NCI-H146 treated with DMSO at 0.1 percent for 48 hours (cell line): ENCODE data around the gene MLKL.
"Not testable (repeated sequence)": the region's sequence is repeated elsewhere in the genome, so short reads cannot be mapped to it uniquely, and the experiment has no call there.

Source experiments
- DNase-seq: peaks from one replicate; lab custom pipeline; 2025; ENCODE audit not compliant: unreplicated experiment; lab: John Stamatoyannopoulos, UW

MLKL gene

DNA sequence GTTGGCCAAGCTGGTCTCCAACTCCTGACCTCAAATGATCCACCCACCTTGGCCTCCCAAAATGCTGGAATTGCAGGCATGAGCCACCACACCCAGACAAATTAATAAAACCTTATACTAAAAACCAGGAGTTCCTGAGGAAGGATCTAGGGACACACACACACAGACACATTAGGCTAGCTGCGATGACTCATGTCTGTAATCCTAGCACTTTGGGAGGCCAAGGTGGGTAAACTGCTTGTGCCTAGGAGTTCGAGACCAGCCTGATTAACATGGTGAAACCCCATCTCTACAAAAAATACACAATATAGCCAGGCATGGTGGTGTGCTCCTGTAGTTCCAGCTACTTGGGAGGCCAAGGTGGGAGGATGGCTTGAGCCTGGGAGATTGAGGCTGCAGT lies 47.8 kb downstream of the MLKL start:
- not testable (repeated sequence) for DNase-seq

DNA sequence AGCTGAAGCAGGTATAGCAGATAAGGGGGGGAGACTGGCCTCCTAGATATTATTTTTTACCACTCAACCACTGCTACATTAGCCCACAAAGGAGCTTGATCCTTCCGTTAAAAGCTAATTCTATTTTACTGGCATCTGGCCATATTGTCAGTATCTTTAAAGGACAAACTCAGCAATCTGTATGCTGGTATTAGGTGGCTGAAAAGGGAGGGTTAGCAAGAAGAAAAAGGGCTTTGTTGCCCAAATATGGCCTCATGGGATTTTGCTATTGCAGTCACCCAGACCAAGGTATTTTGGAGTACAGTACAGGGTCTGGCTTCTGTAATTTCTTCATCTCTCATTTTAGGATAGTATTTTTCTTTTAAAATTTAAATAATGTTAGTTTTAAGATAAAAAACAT lies 48.4 kb downstream of the MLKL start:
- DNase-seq = no peak

DNA sequence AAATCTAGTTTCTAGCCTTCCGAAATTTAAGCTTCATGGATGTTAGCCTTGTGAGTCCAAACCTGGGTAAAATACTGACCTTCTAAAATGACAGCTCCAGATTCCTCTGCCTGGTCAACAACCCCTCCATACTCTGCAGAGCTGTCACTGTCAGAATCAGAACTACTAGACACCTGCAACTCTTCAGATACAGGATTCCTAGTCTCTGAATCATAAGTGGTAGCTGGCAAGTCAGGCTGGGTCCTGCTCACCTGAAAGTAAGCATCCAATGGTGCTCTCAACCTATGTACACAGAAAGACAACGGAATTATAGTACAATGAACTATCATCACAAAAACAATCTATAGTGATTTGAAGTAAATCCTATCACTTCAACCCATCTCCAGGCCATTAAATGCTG lies 48.8 kb downstream of the MLKL start:
- no peak for DNase-seq

DNA sequence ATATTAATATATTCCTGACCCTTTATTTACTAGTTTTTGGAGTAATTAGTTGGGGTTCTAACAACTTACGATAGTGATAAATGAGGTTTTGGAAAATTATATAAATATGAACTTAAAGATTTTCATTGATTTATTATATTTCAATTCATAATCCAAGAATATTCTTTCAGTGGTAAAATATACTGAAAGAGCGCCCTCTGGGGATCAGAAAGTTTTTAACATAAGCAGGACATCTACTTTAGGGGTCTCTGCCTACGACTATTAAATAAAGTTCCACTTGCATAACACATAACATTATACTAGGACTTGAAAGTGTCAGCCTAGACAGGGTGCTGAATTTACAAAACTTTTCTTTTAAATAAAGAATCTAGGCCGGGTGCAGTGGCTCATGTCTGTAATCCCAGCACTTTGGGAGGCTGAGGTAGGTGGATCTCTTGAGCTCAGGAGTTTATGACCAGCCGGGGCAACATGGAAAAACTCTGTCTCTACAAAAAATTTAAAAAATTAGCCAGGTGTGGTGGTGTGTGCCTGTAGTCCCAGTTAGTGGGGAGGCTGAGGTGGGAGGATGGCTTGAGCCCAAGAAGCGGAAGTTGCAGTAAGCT lies 49.6 kb downstream of the MLKL start:
- no peak for DNase-seq

DNA sequence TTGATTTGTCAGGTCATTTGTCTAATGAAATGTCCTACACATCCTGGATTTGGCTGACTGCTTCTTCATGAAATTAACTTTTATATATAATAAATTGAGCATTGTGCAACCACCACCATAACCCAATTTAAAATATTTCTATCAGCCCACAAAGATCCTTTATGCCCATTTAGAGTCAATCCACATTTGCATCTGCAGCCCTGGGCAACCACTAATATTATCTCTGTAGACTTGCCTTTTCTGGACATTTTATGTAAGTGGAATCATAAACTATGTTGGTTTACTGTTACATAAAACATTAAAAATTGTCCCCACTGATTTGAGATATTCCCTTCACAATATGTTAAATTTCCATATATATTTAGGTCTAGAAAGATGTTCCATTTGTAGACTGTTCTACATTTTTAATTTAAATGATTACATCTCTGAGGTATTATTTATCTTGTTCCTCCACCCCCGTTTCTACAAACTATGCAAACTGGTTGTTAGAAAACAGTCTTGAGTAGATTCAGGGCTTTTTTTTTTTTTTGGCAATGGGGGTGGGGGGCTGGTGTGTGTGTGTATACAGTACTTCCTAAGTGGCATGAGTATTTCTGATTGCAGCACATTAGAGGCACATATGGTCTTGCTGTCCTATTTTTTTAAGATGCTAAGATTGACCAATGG lies 50.7 kb downstream of the MLKL start:
- DNase-seq = no peak

DNA sequence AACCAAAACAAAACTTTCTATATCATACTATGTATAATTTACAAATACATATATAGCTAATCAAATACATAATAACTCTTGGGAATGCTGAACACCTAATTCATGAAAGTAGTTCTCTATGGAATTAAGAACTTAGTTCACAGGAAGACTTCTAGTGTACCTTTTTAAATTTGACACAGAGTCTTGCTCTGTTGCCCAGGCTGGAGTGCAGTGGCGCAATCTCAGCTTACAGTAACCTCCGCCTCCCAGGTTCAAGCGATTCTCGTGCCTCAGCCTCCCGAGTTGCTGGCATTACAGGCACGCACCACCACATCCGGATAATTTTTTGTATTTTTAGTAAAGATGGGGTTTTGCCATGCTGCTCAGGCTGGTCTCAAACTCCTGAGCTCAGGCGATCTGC lies 58.7 kb downstream of the MLKL start:
- no peak for DNase-seq

DNA sequence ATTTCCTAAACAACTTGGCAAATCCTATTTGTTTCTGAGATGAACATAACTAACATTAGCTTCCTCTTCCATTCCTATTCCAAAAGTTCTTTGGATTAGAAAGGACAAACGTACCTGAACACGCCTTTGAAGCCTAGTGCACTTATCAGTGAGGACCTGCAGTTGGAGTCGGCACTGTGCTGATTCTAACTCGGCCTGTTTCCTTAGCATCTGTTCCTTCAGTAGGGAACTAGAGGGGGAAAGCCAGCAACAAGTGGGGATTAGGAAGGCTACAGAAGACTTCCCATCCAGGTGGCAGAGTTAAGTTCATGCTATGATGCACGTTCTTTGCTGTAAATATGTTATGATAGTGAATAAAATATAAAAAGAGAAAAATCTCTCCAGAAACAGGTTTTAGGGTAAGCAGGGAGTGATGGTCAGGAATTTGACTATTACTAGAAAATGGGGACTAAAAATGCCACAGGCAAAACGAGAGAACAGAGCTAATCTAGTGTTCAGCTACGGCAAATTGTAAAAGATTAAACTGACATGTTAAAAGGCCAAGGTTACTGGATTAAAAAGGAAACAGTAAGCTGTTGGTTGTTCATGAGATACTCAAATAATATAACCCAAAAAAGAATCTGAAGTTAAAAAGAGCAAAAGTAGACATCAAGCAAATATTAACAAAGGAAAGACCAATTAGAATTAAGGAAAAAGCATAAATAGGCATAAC lies 62.8 kb downstream of the MLKL start:
- no peak for DNase-seq

DNA sequence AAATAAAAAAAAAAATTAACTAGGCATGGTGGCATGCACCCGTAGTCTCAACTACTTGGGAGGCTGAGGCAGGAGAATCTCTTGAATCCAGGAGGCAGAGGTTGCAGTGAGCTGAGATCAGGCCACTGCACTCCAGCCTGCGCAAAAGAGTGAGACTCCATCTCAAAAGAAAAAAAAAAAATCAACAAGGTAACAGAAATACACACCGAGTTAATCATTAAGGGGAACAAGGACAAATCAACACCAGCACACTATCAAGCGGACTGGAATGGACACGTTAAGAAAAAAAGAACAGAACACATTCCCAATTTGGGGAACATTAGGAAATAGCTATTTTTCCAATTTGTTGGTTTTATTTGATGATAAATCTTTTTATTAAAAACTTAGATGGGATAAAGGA lies 65.4 kb downstream of the MLKL start:
- no peak for DNase-seq

DNA sequence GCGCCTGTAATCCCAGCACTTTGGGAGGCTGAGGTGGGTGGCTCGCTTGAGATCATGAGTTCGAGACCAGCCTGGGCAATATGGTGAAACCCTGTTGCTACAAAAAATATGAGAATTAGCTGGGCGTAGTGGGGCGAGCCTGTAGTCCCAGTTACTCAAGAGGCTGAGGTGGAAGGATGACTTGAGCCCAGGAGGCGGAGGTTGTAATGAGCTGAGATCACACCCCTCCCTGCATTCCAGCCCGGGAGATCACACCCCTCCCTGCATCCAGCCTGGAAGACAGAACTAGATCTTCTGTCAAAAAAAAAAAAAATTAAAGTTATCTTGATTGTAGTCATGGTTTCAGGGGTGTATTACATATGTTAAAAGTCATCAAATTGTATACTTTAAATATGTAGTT lies 67.0 kb downstream of the MLKL start:
- DNase-seq = no peak

DNA sequence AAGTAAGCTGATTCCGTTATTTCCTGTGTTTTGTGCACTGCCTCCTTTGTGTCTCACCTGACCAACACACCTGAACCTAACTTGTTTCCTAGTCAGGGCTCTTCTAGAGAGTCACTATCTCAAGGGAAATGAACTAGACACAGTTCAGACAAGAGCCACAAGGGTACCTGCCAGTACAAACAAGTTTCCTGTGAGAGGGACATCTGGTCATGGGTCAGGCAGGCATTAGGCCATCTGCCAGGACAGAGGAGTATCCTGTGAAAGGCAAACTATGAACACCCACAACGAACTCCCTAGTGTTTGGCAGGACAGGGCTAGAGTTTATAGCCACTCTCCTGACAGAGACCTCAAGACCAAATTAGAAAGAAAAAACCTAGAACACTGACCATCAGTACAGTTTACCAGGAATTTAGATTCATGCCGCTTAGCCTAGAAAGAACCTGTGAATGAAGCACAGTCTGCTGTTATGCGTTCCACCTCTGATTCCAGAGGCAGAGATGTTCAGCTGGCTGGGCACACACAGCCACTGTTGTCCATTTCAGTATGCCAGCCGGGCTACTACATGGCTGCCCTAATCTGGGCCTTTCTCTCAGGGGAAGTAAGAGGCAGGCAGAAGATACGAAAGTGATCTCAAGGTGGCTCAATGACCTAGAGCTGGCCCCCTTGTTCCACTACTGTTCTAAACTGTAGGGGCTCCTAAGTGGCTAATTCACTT lies 73.0 kb downstream of the MLKL start:
- no peak for DNase-seq

DNA sequence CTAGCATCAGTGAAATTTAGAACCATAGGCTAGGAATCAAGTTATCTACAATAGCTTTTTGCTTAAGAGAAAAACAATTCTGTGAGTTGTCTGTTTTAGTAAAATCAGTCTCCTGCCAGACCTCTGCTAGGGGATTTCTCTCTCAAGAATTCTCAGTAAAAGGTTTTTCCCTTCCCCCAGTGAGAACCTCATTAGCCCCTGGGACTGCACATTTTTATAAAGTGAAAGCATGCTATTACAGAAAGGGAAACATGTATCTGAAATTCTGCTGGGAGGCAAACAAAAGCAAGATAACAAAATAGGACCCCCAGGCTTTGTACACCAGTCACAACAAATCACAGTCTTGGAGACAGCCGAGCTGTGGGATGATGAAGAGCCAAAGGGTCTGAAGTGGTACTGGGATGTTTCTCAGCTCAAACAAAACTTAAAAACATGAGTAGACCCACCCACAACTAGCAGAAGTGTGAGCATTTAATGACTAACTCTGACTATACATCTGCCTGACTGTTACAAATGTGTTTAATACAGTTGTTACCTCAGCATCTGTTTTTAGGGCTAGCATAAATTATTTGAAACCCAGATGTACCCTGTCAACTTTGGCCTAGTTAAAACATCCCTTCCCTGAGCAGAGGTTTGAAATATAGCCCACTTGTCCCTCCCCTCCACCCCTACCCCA lies 73.8 kb downstream of the MLKL start:
- DNase-seq = no peak

DNA sequence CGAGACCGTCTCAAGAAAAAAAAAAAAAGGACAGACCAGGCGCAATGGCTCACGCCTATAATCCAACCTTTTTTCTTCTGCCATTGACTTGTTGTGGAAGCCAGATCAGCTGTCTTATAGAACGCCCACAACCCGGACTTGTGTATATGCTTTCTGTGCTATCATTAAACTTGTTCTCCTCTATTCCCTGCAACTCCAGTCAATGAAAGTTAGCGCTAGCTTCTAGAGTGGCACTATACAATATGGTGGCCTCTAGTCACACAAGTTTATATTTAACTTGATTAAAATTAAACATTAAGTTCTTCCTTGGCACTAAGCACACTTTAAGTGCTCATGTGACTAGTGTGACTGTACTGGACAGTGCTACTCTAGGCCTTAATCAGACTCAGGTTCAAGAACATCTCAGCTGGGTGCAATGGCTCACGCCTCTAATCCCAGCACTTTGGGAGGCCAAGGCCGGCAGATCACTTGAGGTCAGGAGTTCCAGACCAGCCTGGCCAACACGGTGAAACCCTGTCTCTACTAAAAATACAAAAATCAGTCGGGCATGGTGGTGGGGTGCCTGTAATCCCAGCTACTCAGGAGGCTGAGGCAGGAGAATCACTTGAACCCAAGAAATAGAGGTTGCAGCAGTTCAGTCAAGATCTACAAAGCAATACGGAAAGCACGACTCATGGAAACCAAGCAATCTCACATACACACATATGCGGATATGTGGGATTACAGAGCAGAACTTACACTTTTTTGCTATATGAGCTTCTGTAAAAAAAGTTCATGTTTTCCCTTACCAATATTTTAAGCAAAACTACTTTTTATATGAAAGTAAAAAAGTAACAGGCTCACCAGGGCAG lies 74.9 kb downstream of the MLKL start:
- no peak for DNase-seq

DNA sequence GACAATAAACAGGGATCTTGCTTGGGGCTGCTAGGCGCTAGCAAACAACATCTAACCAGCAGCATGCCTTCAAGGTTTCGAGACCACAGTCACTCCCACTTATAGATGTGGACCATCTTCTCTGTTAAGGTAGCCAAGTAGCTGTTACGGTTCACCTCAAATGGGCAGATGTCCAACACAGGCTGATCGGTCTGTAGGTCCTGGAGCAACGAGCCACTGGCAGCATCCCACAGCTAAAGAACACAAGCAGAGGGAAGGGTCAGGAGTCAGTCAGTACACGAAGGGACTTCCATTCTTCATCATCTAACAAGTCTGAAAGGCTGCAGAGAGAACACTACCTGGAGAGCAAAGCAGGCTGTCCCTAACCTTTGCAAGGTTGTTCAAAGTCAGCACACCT lies 76.8 kb downstream of the MLKL start:
- no peak for DNase-seq

DNA sequence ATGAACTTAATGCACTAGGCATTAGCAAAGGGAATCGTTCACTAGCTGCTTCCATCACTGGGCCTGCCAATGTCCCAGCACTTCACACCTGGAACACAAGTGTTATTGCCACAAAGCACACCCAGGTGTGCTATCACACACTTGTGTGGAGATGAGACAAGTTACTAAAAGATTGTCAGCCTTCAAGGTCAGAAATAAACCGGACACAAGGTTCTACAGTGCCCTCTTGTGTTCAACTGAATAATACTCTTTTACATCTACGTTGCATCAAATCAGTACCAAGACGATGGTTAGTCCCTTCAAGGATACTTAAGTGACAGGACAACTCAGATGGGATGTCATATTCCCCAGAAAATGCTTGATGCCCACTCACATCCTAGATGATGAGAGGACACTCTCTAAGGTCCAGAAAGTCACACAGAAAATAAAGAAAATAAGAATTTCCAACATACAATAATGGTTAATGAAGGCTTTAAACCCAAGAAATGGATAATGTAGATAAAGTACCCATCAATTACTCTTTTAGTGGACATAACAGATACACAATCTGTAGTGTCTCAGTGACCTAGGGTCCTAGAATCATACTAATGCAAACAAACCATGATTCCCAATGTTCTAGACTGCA lies 77.3 kb downstream of the MLKL start:
- DNase-seq = peak; percentile 0

DNA sequence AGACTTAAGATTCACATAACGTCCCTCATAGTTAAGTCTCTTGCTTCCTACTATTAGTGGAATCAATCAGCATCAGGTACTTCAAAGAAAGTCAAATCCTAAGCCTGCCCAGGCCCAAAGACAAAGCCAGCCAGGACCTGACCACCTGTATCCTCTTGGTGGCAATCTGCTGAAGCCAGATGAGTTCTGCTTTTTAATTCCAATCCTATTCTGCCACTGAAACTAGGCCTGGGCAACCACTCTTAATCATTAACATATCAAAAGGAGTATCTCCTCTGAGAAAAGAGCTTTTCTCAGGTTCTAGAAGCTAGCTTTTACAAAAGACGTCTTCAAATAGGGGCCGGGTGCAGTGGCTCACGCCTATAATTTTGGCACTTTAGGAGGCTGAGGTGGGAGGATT lies 78.7 kb downstream of the MLKL start:
- DNase-seq = no peak
